Liver (tissue), 9 donors: ENCODE results near the gene RPP25L. TPM values are rescaled to one million over a fixed set of nuclear protein-coding genes. Genes with fewer than 3 reads are reported as not detected.

Source experiments
- DNase-seq: peaks from one replicate; pipeline ENCODE4 v3.0.0-alpha.2; 2017; ENCODE audit warnings: low spot score
- H3K27ac ChIP-seq, 2 donors: one replicate each; pipeline ENCODE4 v1.7.0; 2013; ENCODE audit warnings: inconsistent platforms in 2 of 2, low read length in 2 of 2, control low read depth in 1 of 2, low read depth in 1 of 2, mild to moderate bottlenecking in 1 of 2
- H3K27me3 ChIP-seq, 4 donors: one replicate each; pipeline versions ENCODE4 v1.6.1 to v1.7.0; 2013; ENCODE audit warnings: low read length in 3 of 4, inconsistent platforms in 1 of 4, mild to moderate bottlenecking in 1 of 4, moderate library complexity in 1 of 4; ENCODE audit not compliant: control insufficient read depth in 4 of 4, insufficient read depth in 4 of 4
- H3K36me3 ChIP-seq, 4 donors: one replicate each; pipeline versions ENCODE4 v1.6.1 to v1.7.0; 2013; ENCODE audit warnings: low read length in 3 of 4, mild to moderate bottlenecking in 3 of 4, low read depth in 1 of 4, moderate library complexity in 1 of 4; ENCODE audit not compliant: control insufficient read depth in 4 of 4, insufficient read depth in 3 of 4
- H3K4me1 ChIP-seq, 4 donors: one replicate each; pipeline versions ENCODE4 v1.6.1 to v1.7.0; 2013; ENCODE audit warnings: low read length in 3 of 4, mild to moderate bottlenecking in 3 of 4, moderate library complexity in 1 of 4; ENCODE audit not compliant: control insufficient read depth in 4 of 4, insufficient read depth in 4 of 4
- H3K4me3 ChIP-seq, 3 donors: one replicate each; pipeline versions ENCODE4 v1.6.1 to v1.7.0; 2013; ENCODE audit warnings: low read length in 3 of 3, control low read depth in 1 of 3, low read depth in 1 of 3, mild to moderate bottlenecking in 1 of 3
- H3K9ac ChIP-seq, 2 donors: one replicate each; pipeline ENCODE4 v1.7.0; 2013; ENCODE audit warnings: low read length in 2 of 2, mild to moderate bottlenecking in 2 of 2, moderate library complexity in 2 of 2, control low read depth in 1 of 2, low read depth in 1 of 2
- H3K9me3 ChIP-seq, 4 donors: one replicate each; pipeline versions ENCODE4 v1.6.1 to v1.7.0; 2013; ENCODE audit warnings: low read length in 3 of 4; ENCODE audit not compliant: control insufficient read depth in 4 of 4
- EGR1 ChIP-seq, 2 donors: IDR thresholded peaks; 2 replicates each; pipeline ENCODE4 v1.6.1; 2016 to 2018; ENCODE audit warnings: antibody characterized with exemption in 2 of 2, low read depth in 2 of 2
- FOXA1 ChIP-seq: IDR thresholded peaks from 2 replicates; pipeline ENCODE4 v1.6.1; 2016; ENCODE audit warnings: antibody characterized with exemption
- GABPA ChIP-seq, 2 donors: IDR thresholded peaks in 1 of 2; conservative IDR thresholded peaks in 1 of 2; 2 replicates each; pipeline ENCODE4 v1.6.1; 2016; ENCODE audit warnings: antibody characterized with exemption in 2 of 2, mild to moderate bottlenecking in 1 of 2, moderate library complexity in 1 of 2
- HNF4A ChIP-seq, 2 donors: conservative IDR thresholded peaks; 2 replicates each; pipeline ENCODE4 v1.6.1; 2016; ENCODE audit warnings: antibody characterized with exemption in 2 of 2, mild to moderate bottlenecking in 2 of 2
- NR2F2 ChIP-seq: IDR thresholded peaks from 2 replicates; pipeline ENCODE4 v1.6.1; 2016; ENCODE audit warnings: antibody characterized with exemption
- RAD21 ChIP-seq, 2 donors: IDR thresholded peaks; 2 replicates each; pipeline ENCODE4 v1.6.1; 2016; ENCODE audit warnings: antibody characterized with exemption in 2 of 2, mild to moderate bottlenecking in 2 of 2
- RXRA ChIP-seq, 2 donors: IDR thresholded peaks; 2 replicates each; pipeline ENCODE4 v1.6.1; 2017 to 2018; ENCODE audit warnings: antibody characterized with exemption in 2 of 2, mild to moderate bottlenecking in 1 of 2
- YY1 ChIP-seq: IDR thresholded peaks from 2 replicates; pipeline ENCODE4 v1.6.1; 2016; ENCODE audit warnings: antibody characterized with exemption, mild to moderate bottlenecking
- WGBS: extraction: QIAGEN DNeasy Blood & Tissue Kit; methylation state at CpG from one replicate; pipeline ENCODE4 v1.1.7; 2013; 5-methylcytosine and 5-hydroxymethylcytosine counted together
- polyA plus RNA-seq, 2 donors: library from polyadenylated mRNA; stranded (reverse) in 1 of 2; unstranded in 1 of 2; fragments of 200-250 nt in 1 of 2; fragments of >200 nt in 1 of 2; fragmentation: Nextera tagmentation in 1 of 2; extraction: Ambion mirVana in 1 of 2; gene quantifications; one replicate each; pipeline versions ENCODE4 v1.2.1 to v1.2.3, GENCODE V29; 2013 to 2015
- total RNA-seq, 2 donors: library from RNA; depleted of rRNA; stranded (reverse); fragments of >200 nt; gene quantifications; one replicate each; pipeline ENCODE4 v1.2.3, GENCODE V29; 2014
- TF ChIP-seq, protein P1 (sequence below): IDR thresholded peaks from 2 replicates; pipeline ENCODE4 v1.6.1; 2016; ENCODE audit warnings: antibody characterized with exemption, mild to moderate bottlenecking
- TF ChIP-seq, protein P2 (sequence below): IDR thresholded peaks from 2 replicates; pipeline ENCODE4 v1.6.1; 2016; ENCODE audit warnings: antibody characterized with exemption
- TF ChIP-seq, protein P3 (sequence below): IDR thresholded peaks from 2 replicates; pipeline ENCODE4 v1.6.1; 2016; ENCODE audit warnings: antibody characterized with exemption
- TF ChIP-seq, protein P4 (sequence below): IDR thresholded peaks from 2 replicates; pipeline ENCODE4 v1.6.1; 2016; ENCODE audit warnings: antibody characterized with exemption
- donor health status: healthy.
- donor health status: healthy.
- donor health status: healthy.
- donor health status: healthy.
- donor health status: healthy.

Gene RPP25L
- total and polyA plus RNA-seq, 4 donors = 18.6 to 33.4 (median 24.2) TPM

DNA sequence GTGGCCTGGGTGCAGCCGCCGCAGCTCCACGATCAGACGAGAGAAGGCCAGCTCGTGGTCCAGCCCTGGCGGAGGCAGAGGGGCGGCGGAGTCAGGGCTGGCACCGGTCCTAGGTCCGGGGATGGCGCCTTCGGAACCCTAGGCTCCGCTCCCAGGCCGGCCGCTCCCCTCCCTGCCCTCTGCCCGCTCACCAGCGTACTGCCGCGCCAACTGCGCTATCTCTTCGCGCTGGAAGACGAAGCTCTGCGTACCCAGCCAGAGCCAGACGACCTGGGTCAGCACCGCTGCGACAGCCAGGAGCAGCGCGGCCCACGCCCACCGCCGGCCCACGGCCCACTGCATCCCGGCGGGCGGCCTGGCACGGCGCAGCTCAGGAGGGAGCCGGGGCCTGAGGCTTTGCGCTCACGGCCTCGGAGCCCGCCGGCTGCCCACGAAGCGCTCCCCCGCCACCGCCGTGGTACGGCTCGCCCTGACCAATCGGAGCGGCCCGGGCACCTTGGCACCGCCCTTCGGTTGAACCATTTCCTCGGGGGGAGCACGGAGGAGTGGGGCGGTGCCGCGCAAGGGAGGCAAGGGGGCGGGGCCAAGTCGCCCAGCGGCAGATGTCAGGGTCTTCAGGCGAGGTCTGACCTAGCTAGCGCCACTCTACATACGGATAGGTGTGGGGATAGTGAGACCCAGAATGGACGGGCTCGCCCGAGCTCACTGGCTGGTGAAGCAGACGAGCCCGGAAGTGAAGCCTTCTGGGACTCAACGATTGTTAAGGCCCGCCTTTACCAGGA is 25.6 kb upstream of the RPP25L start, which contains the start of gene SIGMAR1 (continued):
- TF ChIP-seq, protein P1, sequence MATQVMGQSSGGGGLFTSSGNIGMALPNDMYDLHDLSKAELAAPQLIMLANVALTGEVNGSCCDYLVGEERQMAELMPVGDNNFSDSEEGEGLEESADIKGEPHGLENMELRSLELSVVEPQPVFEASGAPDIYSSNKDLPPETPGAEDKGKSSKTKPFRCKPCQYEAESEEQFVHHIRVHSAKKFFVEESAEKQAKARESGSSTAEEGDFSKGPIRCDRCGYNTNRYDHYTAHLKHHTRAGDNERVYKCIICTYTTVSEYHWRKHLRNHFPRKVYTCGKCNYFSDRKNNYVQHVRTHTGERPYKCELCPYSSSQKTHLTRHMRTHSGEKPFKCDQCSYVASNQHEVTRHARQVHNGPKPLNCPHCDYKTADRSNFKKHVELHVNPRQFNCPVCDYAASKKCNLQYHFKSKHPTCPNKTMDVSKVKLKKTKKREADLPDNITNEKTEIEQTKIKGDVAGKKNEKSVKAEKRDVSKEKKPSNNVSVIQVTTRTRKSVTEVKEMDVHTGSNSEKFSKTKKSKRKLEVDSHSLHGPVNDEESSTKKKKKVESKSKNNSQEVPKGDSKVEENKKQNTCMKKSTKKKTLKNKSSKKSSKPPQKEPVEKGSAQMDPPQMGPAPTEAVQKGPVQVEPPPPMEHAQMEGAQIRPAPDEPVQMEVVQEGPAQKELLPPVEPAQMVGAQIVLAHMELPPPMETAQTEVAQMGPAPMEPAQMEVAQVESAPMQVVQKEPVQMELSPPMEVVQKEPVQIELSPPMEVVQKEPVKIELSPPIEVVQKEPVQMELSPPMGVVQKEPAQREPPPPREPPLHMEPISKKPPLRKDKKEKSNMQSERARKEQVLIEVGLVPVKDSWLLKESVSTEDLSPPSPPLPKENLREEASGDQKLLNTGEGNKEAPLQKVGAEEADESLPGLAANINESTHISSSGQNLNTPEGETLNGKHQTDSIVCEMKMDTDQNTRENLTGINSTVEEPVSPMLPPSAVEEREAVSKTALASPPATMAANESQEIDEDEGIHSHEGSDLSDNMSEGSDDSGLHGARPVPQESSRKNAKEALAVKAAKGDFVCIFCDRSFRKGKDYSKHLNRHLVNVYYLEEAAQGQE = peak; percentile 71
- TF ChIP-seq, protein P2, sequence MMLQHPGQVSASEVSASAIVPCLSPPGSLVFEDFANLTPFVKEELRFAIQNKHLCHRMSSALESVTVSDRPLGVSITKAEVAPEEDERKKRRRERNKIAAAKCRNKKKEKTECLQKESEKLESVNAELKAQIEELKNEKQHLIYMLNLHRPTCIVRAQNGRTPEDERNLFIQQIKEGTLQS = no peak
- TF ChIP-seq EGR1 (IDR thresholded peaks at IDR 0.05; ENCODE audit: low read depth in 2 of 2) = no peak

DNA sequence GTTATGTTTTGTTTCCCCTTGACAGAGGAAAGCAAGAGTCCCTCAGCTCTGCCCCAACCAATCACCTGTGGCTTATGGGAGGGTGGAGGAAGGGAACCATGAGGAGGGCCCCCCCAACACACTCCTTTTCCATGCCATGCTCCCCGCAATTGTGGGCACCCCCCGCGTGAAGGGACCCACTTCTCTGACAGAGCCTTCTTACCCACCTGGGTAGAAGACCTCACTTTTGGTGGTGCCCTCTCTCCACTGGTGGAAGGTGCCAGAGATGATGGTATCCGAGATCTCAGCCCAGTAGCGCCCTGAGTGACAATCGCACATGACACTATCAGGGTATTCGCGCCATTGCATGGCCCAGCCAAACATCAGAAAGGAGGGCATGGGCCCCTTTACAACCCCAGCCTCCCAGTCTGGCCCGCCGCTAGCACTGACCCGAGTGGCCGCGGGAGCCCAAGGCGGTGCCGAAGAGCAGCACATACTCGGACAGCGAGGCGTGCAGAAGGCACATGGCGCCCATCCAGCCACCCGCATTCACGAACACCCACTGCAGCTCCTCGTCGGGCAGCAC is 25.0 kb upstream of the RPP25L start:
- 5% methylated on average over 23 of the region's 23 CpGs for WGBS
- Histone ChIP-seq H3K36me3 (peaks cover 0 to 4% (median 2%) of the 10 kb centered on the region in 4 donors), H3K4me3 (peak overlapping the region; percentile 73 to 85 (median 77)), H3K4me1 (peaks cover 12 to 62% (median 60%) of the 10 kb centered on the region in 4 donors), H3K27ac (peak overlapping the region; percentile 80 to 86), H3K9me3 (no peaks in the 10 kb centered on the region), H3K27me3 (no peaks in the 10 kb centered on the region), H3K9ac (peak overlapping the region; percentile 57 to 61)
- no peak for TF ChIP-seq RXRA (IDR thresholded peaks at IDR 0.05)
- no peak for DNase-seq

DNA sequence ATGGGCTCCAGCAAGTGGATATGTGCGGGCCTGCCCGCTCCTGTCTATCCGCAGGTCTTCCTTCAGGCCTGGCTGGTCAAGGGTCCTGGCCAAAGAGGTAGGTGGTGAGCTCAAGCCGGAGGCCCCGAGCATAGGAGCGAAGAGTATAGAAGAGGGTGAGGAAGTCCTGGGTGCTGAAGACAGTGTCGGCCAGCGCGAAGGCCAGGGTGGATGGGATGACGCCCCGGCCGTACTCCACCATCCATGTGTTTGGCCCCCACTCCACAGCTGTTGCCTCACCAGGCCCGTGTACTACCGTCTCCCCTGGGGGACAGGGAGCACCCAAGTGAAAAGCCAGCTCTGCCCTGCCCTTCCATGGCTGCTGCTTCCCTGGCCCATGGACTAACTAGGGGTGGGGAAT is 23.7 kb upstream of the RPP25L start:
- 87% methylated on average over 14 of the region's 14 CpGs for WGBS
- DNase-seq = no peak
- Histone ChIP-seq H3K27ac (no peak overlapping the region), H3K9me3 (no peaks in the 10 kb centered on the region), H3K4me3 (peak overlapping the region in 1 of 3 donors; percentile 73), H3K9ac (no peak overlapping the region), H3K27me3 (no peaks in the 10 kb centered on the region), H3K4me1 (peaks cover 9 to 72% (median 65%) of the 10 kb centered on the region in 4 donors), H3K36me3 (peaks cover 0 to 4% (median 2%) of the 10 kb centered on the region in 4 donors)
- TF ChIP-seq YY1 = no peak

DNA sequence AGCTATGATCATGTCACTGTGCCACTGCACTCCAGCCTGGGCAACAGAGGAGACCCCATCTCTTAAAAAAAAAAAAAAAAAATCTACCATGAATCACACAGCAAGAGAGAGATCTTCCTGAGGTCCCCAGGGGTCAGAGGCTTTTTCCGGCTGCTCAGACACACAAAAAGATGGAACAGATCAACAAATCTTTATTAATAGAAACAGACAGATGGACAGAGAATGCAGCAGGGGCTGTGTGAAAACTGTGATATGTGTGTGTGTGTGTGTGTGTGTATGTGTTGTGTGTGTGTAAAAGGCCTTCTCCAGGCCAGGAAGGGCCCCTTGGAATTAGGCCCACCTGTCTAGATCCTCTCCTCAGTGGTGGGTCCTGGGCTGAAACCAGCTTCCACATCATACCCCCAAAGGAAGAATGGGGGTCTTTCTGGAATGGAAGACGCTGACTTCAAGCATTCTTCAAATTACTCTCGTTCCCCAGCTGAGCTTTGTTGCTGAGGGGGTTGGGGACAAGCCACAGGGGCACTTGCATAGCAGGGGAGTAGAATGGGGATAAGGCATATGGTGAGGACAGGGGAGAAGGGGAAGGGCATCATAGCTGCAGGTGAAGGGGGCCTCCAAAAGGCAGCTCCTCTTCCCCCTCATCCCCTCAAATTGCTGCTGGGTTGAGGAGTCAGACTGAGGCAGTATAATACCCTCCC is 22.8 kb upstream of the RPP25L start:
- Histone ChIP-seq H3K4me1 (peaks cover 7 to 80% (median 73%) of the 10 kb centered on the region in 4 donors), H3K27ac (no peak overlapping the region), H3K9me3 (no peaks in the 10 kb centered on the region), H3K9ac (no peak overlapping the region), H3K4me3 (no peak overlapping the region), H3K36me3 (peaks cover 0 to 4% (median 2%) of the 10 kb centered on the region in 4 donors), H3K27me3 (no peaks in the 10 kb centered on the region)
- no peak for DNase-seq
- 67% methylated on average over 3 of the region's 3 CpGs for WGBS
- TF ChIP-seq, protein P1 = no peak
- TF ChIP-seq HNF4A (conservative IDR thresholded peaks at IDR 0.05) = no peak
- TF ChIP-seq, protein P3, sequence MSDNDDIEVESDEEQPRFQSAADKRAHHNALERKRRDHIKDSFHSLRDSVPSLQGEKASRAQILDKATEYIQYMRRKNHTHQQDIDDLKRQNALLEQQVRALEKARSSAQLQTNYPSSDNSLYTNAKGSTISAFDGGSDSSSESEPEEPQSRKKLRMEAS = no peak
- no peak for TF ChIP-seq FOXA1
- TF ChIP-seq GABPA (IDR thresholded peaks at IDR 0.05 in 1 of 2, conservative IDR thresholded peaks at IDR 0.05 in 1 of 2) = no peak
- TF ChIP-seq RAD21 (IDR thresholded peaks at IDR 0.05) = no peak
- TF ChIP-seq, protein P4, sequence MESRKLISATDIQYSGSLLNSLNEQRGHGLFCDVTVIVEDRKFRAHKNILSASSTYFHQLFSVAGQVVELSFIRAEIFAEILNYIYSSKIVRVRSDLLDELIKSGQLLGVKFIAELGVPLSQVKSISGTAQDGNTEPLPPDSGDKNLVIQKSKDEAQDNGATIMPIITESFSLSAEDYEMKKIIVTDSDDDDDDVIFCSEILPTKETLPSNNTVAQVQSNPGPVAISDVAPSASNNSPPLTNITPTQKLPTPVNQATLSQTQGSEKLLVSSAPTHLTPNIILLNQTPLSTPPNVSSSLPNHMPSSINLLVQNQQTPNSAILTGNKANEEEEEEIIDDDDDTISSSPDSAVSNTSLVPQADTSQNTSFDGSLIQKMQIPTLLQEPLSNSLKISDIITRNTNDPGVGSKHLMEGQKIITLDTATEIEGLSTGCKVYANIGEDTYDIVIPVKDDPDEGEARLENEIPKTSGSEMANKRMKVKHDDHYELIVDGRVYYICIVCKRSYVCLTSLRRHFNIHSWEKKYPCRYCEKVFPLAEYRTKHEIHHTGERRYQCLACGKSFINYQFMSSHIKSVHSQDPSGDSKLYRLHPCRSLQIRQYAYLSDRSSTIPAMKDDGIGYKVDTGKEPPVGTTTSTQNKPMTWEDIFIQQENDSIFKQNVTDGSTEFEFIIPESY = no peak
- TF ChIP-seq NR2F2 = no peak
- TF ChIP-seq, protein P2 = no peak
